ENCODE measurements around the gene FOXK2.

FOXK2 gene

GRCh38 chr17:82475458-82475857 is 44.1 kb upstream of the FOXK2 start:
- H2AFZ ChIP-seq (ENCODE audit: low read length) = no peak overlapping the region
- H3K14ac ChIP-seq (ENCODE audit: low read length) = no peak overlapping the region
- H2BK15ac ChIP-seq (ENCODE audit: low read length) = no peak overlapping the region
- no peak overlapping the region for H3K27ac ChIP-seq (replicated peaks; ENCODE audit: low read length)
- H3K18ac ChIP-seq (ENCODE audit: low read length) = no peak overlapping the region
- no peak overlapping the region for H3K4ac ChIP-seq (ENCODE audit: low read length)
- no peaks in the 10 kb centered on the region for H3K4me1 ChIP-seq (ENCODE audit: control insufficient read depth in 2 of 2, insufficient read depth in 1 of 2, low read depth in 1 of 2, low read length in 2 of 2)
- no peak overlapping the region for H2BK12ac ChIP-seq (ENCODE audit: low read length)
- no peak overlapping the region for H2BK120ac ChIP-seq (ENCODE audit: low read depth, low read length)
- H3K36me3 ChIP-seq (replicated peaks in 1 of 2; ENCODE audit: control insufficient read depth in 2 of 2, insufficient read depth in 2 of 2, low read length in 2 of 2) = peaks cover 39 to 91% of the 10 kb centered on the region in 2 donors
- H3K4me2 ChIP-seq (ENCODE audit: insufficient read depth, low read length, poor library complexity, severe bottlenecking) = no peak overlapping the region
- no peak overlapping the region for H2BK5ac ChIP-seq (ENCODE audit: low read length)
- peaks cover 3% of the 10 kb centered on the region for H3K79me1 ChIP-seq (ENCODE audit: low read depth, low read length)
- no peak overlapping the region for H2AK5ac ChIP-seq (ENCODE audit: low read depth, low read length)
- no peaks in the 10 kb centered on the region for H3K9me3 ChIP-seq (replicated peaks in 1 of 2; ENCODE audit: control insufficient read depth in 2 of 2, insufficient read depth in 1 of 2, low read depth in 1 of 2, low read length in 2 of 2)
- H3K27me3 ChIP-seq (ENCODE audit: control insufficient read depth in 3 of 3, insufficient read depth in 3 of 3, low read depth in 1 of 3, low read length in 3 of 3) = no peaks in the 10 kb centered on the region
- H4K91ac ChIP-seq (ENCODE audit: low read depth, low read length, poor library complexity) = no peak overlapping the region
- no peak overlapping the region for H4K8ac ChIP-seq (ENCODE audit: low read depth, low read length)
- no peak overlapping the region for H3K4me3 ChIP-seq (ENCODE audit: low read length in 2 of 2)
- WGBS, 2 donors (ENCODE audit: extremely low coverage in 2 of 2, insufficient read length in 2 of 2, insufficient replicate concordance in 1 of 2) = no CpG with 5 or more reads among the region's 8 CpGs
- H3K23ac ChIP-seq (ENCODE audit: low read depth, low read length, poor library complexity) = no peak overlapping the region
- DNase-seq (ENCODE audit: low spot score) = no peak
- no peak overlapping the region for H3K9ac ChIP-seq (ENCODE audit: low read depth, low read length, poor library complexity)

GRCh38 chr17:82477934-82478333 is 41.6 kb upstream of the FOXK2 start:
- Histone ChIP-seq H3K4me1 (ENCODE audit: control insufficient read depth in 2 of 2, insufficient read depth in 1 of 2, low read depth in 1 of 2, low read length in 2 of 2) (no peaks in the 10 kb centered on the region), H3K14ac (ENCODE audit: low read length) (no peak overlapping the region), H3K27me3 (ENCODE audit: control insufficient read depth in 3 of 3, insufficient read depth in 3 of 3, low read depth in 1 of 3, low read length in 3 of 3) (no peaks in the 10 kb centered on the region), H3K9ac (ENCODE audit: low read depth, low read length, poor library complexity) (no peak overlapping the region), H3K9me3 (replicated peaks in 1 of 2; ENCODE audit: control insufficient read depth in 2 of 2, insufficient read depth in 1 of 2, low read depth in 1 of 2, low read length in 2 of 2) (no peaks in the 10 kb centered on the region), H2BK12ac (ENCODE audit: low read length) (no peak overlapping the region), H3K23ac (ENCODE audit: low read depth, low read length, poor library complexity) (peak overlapping the region; percentile 55), H3K18ac (ENCODE audit: low read length) (no peak overlapping the region), H4K8ac (ENCODE audit: low read depth, low read length) (no peak overlapping the region), H3K27ac (replicated peaks; ENCODE audit: low read length) (no peak overlapping the region), H3K4me3 (ENCODE audit: low read length in 2 of 2) (no peak overlapping the region), H2BK5ac (ENCODE audit: low read length) (no peak overlapping the region), H3K4me2 (ENCODE audit: insufficient read depth, low read length, poor library complexity, severe bottlenecking) (no peak overlapping the region), H3K79me1 (ENCODE audit: low read depth, low read length) (peaks cover 3% of the 10 kb centered on the region), H4K91ac (ENCODE audit: low read depth, low read length, poor library complexity) (no peak overlapping the region), H3K4ac (ENCODE audit: low read length) (no peak overlapping the region), H2BK120ac (ENCODE audit: low read depth, low read length) (no peak overlapping the region), H2AK5ac (ENCODE audit: low read depth, low read length) (no peak overlapping the region), H2AFZ (ENCODE audit: low read length) (no peak overlapping the region), H3K36me3 (replicated peaks in 1 of 2; ENCODE audit: control insufficient read depth in 2 of 2, insufficient read depth in 2 of 2, low read length in 2 of 2) (peaks cover 50 to 94% of the 10 kb centered on the region in 2 donors), H2BK15ac (ENCODE audit: low read length) (no peak overlapping the region)
- DNase-seq (ENCODE audit: low spot score) = no peak
- WGBS, 2 donors (ENCODE audit: extremely low coverage in 2 of 2, insufficient read length in 2 of 2, insufficient replicate concordance in 1 of 2) = no CpG with 5 or more reads among the region's 8 CpGs

GRCh38 chr17:82479602-82480001 is 39.9 kb upstream of the FOXK2 start:
- no peak for DNase-seq (ENCODE audit: low spot score)
- no peak overlapping the region for H3K23ac ChIP-seq (ENCODE audit: low read depth, low read length, poor library complexity)
- no peak overlapping the region for H2BK12ac ChIP-seq (ENCODE audit: low read length)
- H3K4me1 ChIP-seq (ENCODE audit: control insufficient read depth in 2 of 2, insufficient read depth in 1 of 2, low read depth in 1 of 2, low read length in 2 of 2) = no peaks in the 10 kb centered on the region
- WGBS, 2 donors (ENCODE audit: extremely low coverage in 2 of 2, insufficient read length in 2 of 2, insufficient replicate concordance in 1 of 2) = no CpG with 5 or more reads among the region's 5 CpGs
- H3K14ac ChIP-seq (ENCODE audit: low read length) = peak overlapping the region; percentile 27
- no peaks in the 10 kb centered on the region for H3K27me3 ChIP-seq (ENCODE audit: control insufficient read depth in 3 of 3, insufficient read depth in 3 of 3, low read depth in 1 of 3, low read length in 3 of 3)
- no peak overlapping the region for H4K91ac ChIP-seq (ENCODE audit: low read depth, low read length, poor library complexity)
- no peak overlapping the region for H3K4me2 ChIP-seq (ENCODE audit: insufficient read depth, low read length, poor library complexity, severe bottlenecking)
- no peak overlapping the region for H3K18ac ChIP-seq (ENCODE audit: low read length)
- H2BK15ac ChIP-seq (ENCODE audit: low read length) = no peak overlapping the region
- H2AFZ ChIP-seq (ENCODE audit: low read length) = no peak overlapping the region
- H3K4ac ChIP-seq (ENCODE audit: low read length) = no peak overlapping the region
- H2BK5ac ChIP-seq (ENCODE audit: low read length) = no peak overlapping the region
- peaks cover 57 to 94% of the 10 kb centered on the region in 2 donors for H3K36me3 ChIP-seq (replicated peaks in 1 of 2; ENCODE audit: control insufficient read depth in 2 of 2, insufficient read depth in 2 of 2, low read length in 2 of 2)
- no peak overlapping the region for H3K9ac ChIP-seq (ENCODE audit: low read depth, low read length, poor library complexity)
- no peak overlapping the region for H3K4me3 ChIP-seq (ENCODE audit: low read length in 2 of 2)
- no peak overlapping the region for H2AK5ac ChIP-seq (ENCODE audit: low read depth, low read length)
- no peak overlapping the region for H4K8ac ChIP-seq (ENCODE audit: low read depth, low read length)
- no peak overlapping the region for H3K27ac ChIP-seq (replicated peaks; ENCODE audit: low read length)
- peaks cover 3% of the 10 kb centered on the region for H3K79me1 ChIP-seq (ENCODE audit: low read depth, low read length)
- H3K9me3 ChIP-seq (replicated peaks in 1 of 2; ENCODE audit: control insufficient read depth in 2 of 2, insufficient read depth in 1 of 2, low read depth in 1 of 2, low read length in 2 of 2) = no peaks in the 10 kb centered on the region
- H2BK120ac ChIP-seq (ENCODE audit: low read depth, low read length) = no peak overlapping the region

- no CpG with 5 or more reads among the region's 9 CpGs for WGBS, 2 donors (ENCODE audit: extremely low coverage in 2 of 2, insufficient read length in 2 of 2, insufficient replicate concordance in 1 of 2)
- H3K4me2 ChIP-seq (ENCODE audit: insufficient read depth, low read length, poor library complexity, severe bottlenecking) = no peak overlapping the region
- H2BK120ac ChIP-seq (ENCODE audit: low read depth, low read length) = no peak overlapping the region
- no peak overlapping the region for H2AFZ ChIP-seq (ENCODE audit: low read length)
- no peaks in the 10 kb centered on the region for H3K27me3 ChIP-seq (ENCODE audit: control insufficient read depth in 3 of 3, insufficient read depth in 3 of 3, low read depth in 1 of 3, low read length in 3 of 3)
- no peaks in the 10 kb centered on the region for H3K9me3 ChIP-seq (replicated peaks in 1 of 2; ENCODE audit: control insufficient read depth in 2 of 2, insufficient read depth in 1 of 2, low read depth in 1 of 2, low read length in 2 of 2)
- H4K91ac ChIP-seq (ENCODE audit: low read depth, low read length, poor library complexity) = no peak overlapping the region
- no peak overlapping the region for H2AK5ac ChIP-seq (ENCODE audit: low read depth, low read length)
- peaks cover 3% of the 10 kb centered on the region for H3K79me1 ChIP-seq (ENCODE audit: low read depth, low read length)
- H2BK5ac ChIP-seq (ENCODE audit: low read length) = no peak overlapping the region
- H2BK12ac ChIP-seq (ENCODE audit: low read length) = no peak overlapping the region
- no peak overlapping the region for H3K18ac ChIP-seq (ENCODE audit: low read length)
- H3K9ac ChIP-seq (ENCODE audit: low read depth, low read length, poor library complexity) = no peak overlapping the region
- peaks cover 55 to 94% of the 10 kb centered on the region in 2 donors for H3K36me3 ChIP-seq (replicated peaks in 1 of 2; ENCODE audit: control insufficient read depth in 2 of 2, insufficient read depth in 2 of 2, low read length in 2 of 2)
- H3K27ac ChIP-seq (replicated peaks; ENCODE audit: low read length) = no peak overlapping the region
- no peak overlapping the region for H4K8ac ChIP-seq (ENCODE audit: low read depth, low read length)
- no peak for DNase-seq (ENCODE audit: low spot score)
- H3K4me1 ChIP-seq (ENCODE audit: control insufficient read depth in 2 of 2, insufficient read depth in 1 of 2, low read depth in 1 of 2, low read length in 2 of 2) = no peaks in the 10 kb centered on the region
- H2BK15ac ChIP-seq (ENCODE audit: low read length) = no peak overlapping the region
- H3K4me3 ChIP-seq (ENCODE audit: low read length in 2 of 2) = no peak overlapping the region
- peak overlapping the region; percentile 17 for H3K23ac ChIP-seq (ENCODE audit: low read depth, low read length, poor library complexity)
- no peak overlapping the region for H3K4ac ChIP-seq (ENCODE audit: low read length)
- H3K14ac ChIP-seq (ENCODE audit: low read length) = peak overlapping the region; percentile 27
These were observed 39.2 kb upstream of the FOXK2 start for GRCh38 chr17:82480318-82480717.

Measured in neuronal stem cell (in vitro differentiated cells).